ENCODE measurements around the gene INSIG2. TPM values are rescaled to one million over a fixed set of nuclear protein-coding genes. Genes with fewer than 3 reads are reported as not detected.

INSIG2 gene
- polyA plus RNA-seq, 1 of the 3 experiments (the other 2 are of a cell fraction): 8.7 TPM

GRCh38 chr2:118049140-118049815, 39.0 kb upstream of the INSIG2 start:
- H3K9me3 ChIP-seq: no peaks in the 10 kb centered on the region
- no peaks in the 10 kb centered on the region for H3K9me2 ChIP-seq
- peaks cover 4% of the 10 kb centered on the region; the same call in 1 of the 2 replicates for H3K27me3 ChIP-seq (ENCODE audit: insufficient read depth)
- DNase-seq: no peak
- no peak overlapping the region for H2AFZ ChIP-seq (ENCODE audit: low read depth)
- no peaks in the 10 kb centered on the region for H4K20me1 ChIP-seq (ENCODE audit: insufficient read depth)
- H3K4me2 ChIP-seq: no peak overlapping the region
- H3K36me3 ChIP-seq (replicated peaks in 1 of 2; ENCODE audit: control insufficient read depth in 1 of 2, insufficient read depth in 2 of 2, low read length in 1 of 2): no peaks in the 10 kb centered on the region
- CTCF ChIA-PET: interaction anchor here (1.9 kb wide), 1 partner anchor 18 kb away, joined by 5 read pairs; no protein-coding TSS in a partner anchor
- peaks cover 0 to 8% of the 10 kb centered on the region in 2 experiments; a peak in 1 of 4 replicates for H3K4me1 ChIP-seq (ENCODE audit: control insufficient read depth in 1 of 2, insufficient read depth in 2 of 2, low read depth in 1 of 2, low read length in 1 of 2)
- POLR2A ChIA-PET: no interaction called here
- H3K4me3 ChIP-seq (ENCODE audit: low read depth in 2 of 2, low read length in 1 of 2): no peak overlapping the region
- H3K27ac ChIP-seq (ENCODE audit: low read depth in 2 of 2, low read length in 1 of 2): no peak overlapping the region
- no peak overlapping the region for H3K9ac ChIP-seq
- H3K79me2 ChIP-seq (ENCODE audit: insufficient read depth): no peaks in the 10 kb centered on the region
- TF ChIP-seq USF1 (IDR thresholded peaks at IDR 0.05; ENCODE audit: borderline replicate concordance, low read depth): no peak
- TF ChIP-seq TAF1 (IDR thresholded peaks at IDR 0.05; ENCODE audit: borderline replicate concordance, low read depth, low read length): no peak
- no peak for TF ChIP-seq TEAD4 (IDR thresholded peaks at IDR 0.05; ENCODE audit: borderline replicate concordance, insufficient read depth)
- TF ChIP-seq, protein P1, sequence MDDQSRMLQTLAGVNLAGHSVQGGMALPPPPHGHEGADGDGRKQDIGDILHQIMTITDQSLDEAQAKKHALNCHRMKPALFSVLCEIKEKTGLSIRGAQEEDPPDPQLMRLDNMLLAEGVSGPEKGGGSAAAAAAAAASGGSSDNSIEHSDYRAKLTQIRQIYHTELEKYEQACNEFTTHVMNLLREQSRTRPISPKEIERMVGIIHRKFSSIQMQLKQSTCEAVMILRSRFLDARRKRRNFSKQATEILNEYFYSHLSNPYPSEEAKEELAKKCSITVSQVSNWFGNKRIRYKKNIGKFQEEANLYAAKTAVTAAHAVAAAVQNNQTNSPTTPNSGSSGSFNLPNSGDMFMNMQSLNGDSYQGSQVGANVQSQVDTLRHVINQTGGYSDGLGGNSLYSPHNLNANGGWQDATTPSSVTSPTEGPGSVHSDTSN (IDR thresholded peaks at IDR 0.05): no peak
- no peak for TF ChIP-seq EZH2phosphoT487 (IDR thresholded peaks at IDR 0.05; ENCODE audit: borderline replicate concordance, low read depth)
- no peak for TF ChIP-seq RAD21 (IDR thresholded peaks at IDR 0.05; ENCODE audit: low read length)
- TF ChIP-seq NRF1 (IDR thresholded peaks at IDR 0.05; ENCODE audit: low read depth, low read length): no peak
- no peak for TF ChIP-seq GABPA (IDR thresholded peaks at IDR 0.05; ENCODE audit: low read depth)
- no peak for TF ChIP-seq EP300 (IDR thresholded peaks at IDR 0.05; ENCODE audit: borderline replicate concordance in 1 of 2, low read depth in 1 of 2, low read length in 1 of 2)
- no peak for TF ChIP-seq JUND (IDR thresholded peaks at IDR 0.05)
- no peak for TF ChIP-seq RFX5 (IDR thresholded peaks at IDR 0.05; ENCODE audit: low read length)
- no peak for TF ChIP-seq MAX (IDR thresholded peaks at IDR 0.05; ENCODE audit: low read depth)
- no peak for TF ChIP-seq ELF1 (IDR thresholded peaks at IDR 0.05)
- TF ChIP-seq CHD2 (IDR thresholded peaks at IDR 0.05; ENCODE audit: low read length, partially characterized antibody): no peak
- H3F3A ChIP-seq (replicated peaks; ENCODE audit: insufficient read depth): no peaks in the 10 kb centered on the region
- 56% methylated on average over 3 of the region's 3 CpGs for WGBS (ENCODE audit: low lambda C conversion rate)

DNA sequence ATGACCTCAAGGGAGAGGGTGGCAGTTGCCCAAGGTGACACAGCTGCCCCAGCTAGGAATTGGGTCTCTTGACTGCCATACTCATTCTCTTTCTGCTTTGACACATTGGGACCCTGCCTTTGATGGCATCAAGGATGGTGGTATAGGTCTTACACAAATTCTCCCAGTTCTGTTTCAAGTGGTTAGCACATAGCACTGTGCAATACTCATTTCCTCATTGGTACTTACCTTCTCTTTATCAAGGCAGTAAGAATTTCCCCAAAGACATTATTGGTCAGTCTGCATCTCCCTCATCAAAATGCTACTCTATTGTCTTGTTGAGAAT, 38.5 kb upstream of the INSIG2 start:
- ChIA-PET CTCF (interaction anchor here (1.1 to 1.9 kb wide), 3 partner anchors 17 to 806 kb away, joined by 3 to 5 read pairs (median 5); no protein-coding TSS in a partner anchor), POLR2A (no interaction called here)
- Histone ChIP-seq H4K20me1 (ENCODE audit: insufficient read depth) (no peaks in the 10 kb centered on the region), H3K9me3 (no peaks in the 10 kb centered on the region), H3F3A (replicated peaks; ENCODE audit: insufficient read depth) (no peaks in the 10 kb centered on the region), H3K27ac (ENCODE audit: low read depth in 2 of 2, low read length in 1 of 2) (no peak overlapping the region), H3K4me2 (no peak overlapping the region), H3K9me2 (no peaks in the 10 kb centered on the region), H3K27me3 (ENCODE audit: insufficient read depth) (peaks cover 4% of the 10 kb centered on the region; the same call in 1 of the 2 replicates), H3K9ac (no peak overlapping the region), H3K4me3 (ENCODE audit: low read depth in 2 of 2, low read length in 1 of 2) (no peak overlapping the region), H3K36me3 (replicated peaks in 1 of 2; ENCODE audit: control insufficient read depth in 1 of 2, insufficient read depth in 2 of 2, low read length in 1 of 2) (no peaks in the 10 kb centered on the region), H3K4me1 (ENCODE audit: control insufficient read depth in 1 of 2, insufficient read depth in 2 of 2, low read depth in 1 of 2, low read length in 1 of 2) (peaks cover 0 to 8% of the 10 kb centered on the region in 2 experiments; a peak in 1 of 4 replicates), H2AFZ (ENCODE audit: low read depth) (no peak overlapping the region), H3K79me2 (ENCODE audit: insufficient read depth) (no peaks in the 10 kb centered on the region)
- no peak for DNase-seq
- TF ChIP-seq RFX5 (IDR thresholded peaks at IDR 0.05; ENCODE audit: low read length) (no peak), ZBTB33 (IDR thresholded peaks at IDR 0.05; ENCODE audit: borderline replicate concordance, low read depth) (no peak), IRF3 (IDR thresholded peaks at IDR 0.05; ENCODE audit: low read depth, low read length) (no peak), USF1 (IDR thresholded peaks at IDR 0.05; ENCODE audit: borderline replicate concordance, low read depth) (no peak), MAX (IDR thresholded peaks at IDR 0.05; ENCODE audit: low read depth) (no peak), EZH2phosphoT487 (IDR thresholded peaks at IDR 0.05; ENCODE audit: borderline replicate concordance, low read depth) (no peak), RCOR1 (IDR thresholded peaks at IDR 0.05; ENCODE audit: low read length) (no peak)
